SW 1271 (cell line): ENCODE data around the gene LRRTM4.
"Not testable (repeated sequence)": the region's sequence is repeated elsewhere in the genome, so short reads cannot be mapped to it uniquely, and the experiment has no call there.

Source experiments
- DNase-seq, 2 experiments: peaks; one replicate each; lab custom pipeline; 2025; lab: John Stamatoyannopoulos, UW

LRRTM4 gene

DNA sequence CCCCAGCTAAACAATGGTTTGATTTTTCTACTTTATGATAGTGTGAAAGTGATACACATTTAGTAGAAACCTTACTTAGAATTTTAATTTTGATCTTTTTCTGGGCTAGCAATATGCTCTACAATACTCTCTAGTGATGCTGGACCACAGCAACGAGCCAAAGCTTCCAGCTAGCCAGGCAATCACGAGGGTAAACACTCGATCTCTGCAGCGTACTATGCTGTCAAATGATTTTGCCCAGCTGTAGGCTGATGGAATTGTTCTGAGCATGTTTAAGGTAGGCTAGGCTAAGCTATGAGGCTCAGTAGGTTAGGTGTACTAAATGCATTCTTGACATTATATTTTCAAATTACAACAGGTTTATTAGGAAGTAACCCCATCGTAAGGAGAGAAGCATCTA, 207.5 kb downstream of the LRRTM4 start:
- no peak for DNase-seq

DNA sequence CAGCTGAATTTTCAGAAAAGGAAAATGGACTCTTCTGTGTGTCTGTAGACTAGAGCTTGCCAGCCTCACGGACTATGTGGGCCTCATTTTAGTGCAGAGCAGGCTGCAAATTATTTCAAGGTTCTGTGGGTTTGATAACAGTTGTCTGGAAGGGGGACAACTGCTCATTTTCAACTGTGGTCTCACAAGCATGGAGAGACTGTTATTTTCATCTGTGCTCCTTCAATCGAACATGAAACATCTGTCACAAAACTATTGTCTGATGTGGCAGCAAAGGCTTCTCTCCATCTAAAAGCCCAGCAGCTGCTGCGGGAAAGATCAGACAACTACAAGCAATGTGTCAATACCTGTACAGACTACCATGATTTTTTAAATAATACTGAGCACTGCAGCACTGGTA, 211.8 kb downstream of the LRRTM4 start:
- no peak for DNase-seq

DNA sequence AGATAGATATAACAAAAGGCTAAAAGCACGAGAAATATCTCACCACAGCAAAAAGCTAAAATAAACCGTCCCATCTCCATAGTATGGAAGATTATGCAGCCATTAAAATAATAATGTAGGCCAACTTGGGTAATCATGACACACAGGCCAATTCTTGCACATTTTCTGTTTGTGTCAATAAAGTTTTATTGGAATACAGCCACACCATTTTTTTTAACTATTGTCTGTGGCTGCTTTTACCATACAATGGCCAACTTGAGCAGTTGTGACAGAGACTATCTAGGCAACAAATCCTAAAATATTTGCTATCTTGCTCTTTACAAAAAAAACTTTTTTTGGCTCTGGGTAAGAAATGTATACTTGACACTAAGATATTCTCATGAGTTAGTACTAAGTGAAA, 212.5 kb downstream of the LRRTM4 start:
- DNase-seq, result no peak

DNA sequence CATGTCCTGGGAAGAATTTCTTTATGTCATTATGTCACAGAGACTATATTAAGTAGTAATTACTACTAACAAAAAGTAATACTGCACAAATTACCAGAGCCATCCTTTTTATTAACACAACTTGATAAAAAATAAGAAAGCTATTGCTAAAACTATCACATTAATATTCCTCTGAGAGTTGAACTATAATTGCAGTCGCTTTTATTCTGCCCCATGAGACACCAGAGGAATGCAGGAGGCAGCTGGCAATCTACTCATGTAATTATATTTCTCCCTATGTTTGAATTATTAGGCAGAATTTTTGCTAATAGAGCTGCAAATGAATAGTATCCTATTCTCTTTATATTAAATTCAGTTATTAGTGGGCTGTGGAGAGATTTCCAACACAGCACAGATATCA, 220.7 kb downstream of the LRRTM4 start:
- no peak for DNase-seq

DNA sequence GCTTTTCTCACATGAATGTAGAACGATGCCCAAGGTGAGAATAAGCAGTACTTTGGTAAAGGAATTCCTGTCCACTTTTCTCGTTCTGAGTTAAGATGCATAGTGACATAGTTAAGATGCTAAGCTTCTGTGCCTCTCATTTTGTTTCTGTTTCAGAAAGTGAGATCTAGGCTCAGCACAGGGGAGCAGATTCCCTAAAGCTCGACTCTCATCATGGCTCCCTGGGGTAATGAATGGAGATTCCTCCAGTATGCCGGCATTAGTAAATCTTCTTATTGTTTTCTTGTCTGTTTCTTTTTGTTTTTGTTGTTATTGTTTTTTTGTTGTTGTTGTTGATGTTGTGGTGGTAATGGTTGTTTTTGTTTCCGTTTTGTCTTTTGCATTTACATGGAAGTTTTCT, 225.4 kb downstream of the LRRTM4 start:
- no peak for DNase-seq

DNA sequence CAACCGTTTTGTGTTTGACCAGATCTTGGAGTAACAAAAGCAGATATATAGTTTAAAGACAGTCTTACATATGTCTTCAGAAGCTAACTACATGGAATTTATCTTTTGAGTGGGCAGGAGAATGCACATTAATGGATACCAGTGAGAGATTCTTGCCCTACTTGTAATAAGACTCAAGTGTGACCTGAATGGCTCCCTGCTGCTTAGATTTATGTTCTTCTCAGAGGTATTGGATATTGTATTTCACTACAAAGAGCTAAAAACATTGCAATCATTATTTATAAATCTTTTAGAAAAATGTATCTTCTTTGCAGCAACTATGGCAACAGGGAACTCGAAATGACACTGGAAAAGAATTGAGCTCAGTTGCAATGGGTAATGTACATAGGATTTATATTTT, 227.7 kb downstream of the LRRTM4 start:
- DNase-seq, result no peak

DNA sequence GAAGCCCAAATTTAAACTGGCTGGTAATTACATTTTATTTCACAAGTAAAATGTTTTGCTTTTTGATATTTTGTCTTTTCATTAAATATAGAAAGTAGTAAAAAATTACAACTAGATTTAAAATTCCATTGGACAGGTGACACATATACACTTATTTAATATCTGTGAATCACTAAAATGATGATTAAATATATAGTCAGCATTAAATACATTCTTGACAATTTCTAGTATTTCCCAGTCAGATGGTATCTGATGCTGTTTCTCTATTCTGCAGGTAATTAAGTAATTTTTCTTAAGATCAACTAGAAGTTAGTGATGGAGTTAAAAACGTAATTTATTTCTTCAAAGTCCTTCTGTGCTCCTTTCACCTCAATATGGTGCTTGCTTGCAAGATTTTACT, 237.8 kb downstream of the LRRTM4 start:
- DNase-seq, result no peak

- no peak for DNase-seq
These were observed 250.9 kb downstream of the LRRTM4 start for GRCh38 chr2:77271262-77271661.

- DNase-seq, result no peak
These were observed 251.7 kb downstream of the LRRTM4 start for GRCh38 chr2:77270433-77270832.

DNA sequence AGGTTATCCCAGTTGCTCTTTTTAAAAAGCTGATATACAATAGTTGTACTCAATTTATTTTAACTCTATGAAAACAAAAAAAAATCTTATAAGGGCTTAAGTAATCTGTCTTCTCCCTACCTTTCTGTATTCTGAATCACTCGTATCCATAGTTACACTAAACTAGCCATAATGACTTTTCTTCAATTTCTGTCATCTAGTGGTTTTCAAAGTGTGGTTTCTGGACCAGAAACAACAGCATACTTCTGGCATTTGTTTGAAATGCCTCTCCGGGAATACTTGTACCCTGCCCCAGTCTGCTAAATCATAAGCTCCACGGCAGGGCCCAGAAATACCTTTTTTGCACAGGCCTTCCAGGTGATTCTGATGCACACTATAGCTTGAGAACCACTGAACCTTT, 253.6 kb downstream of the LRRTM4 start:
- no peak for DNase-seq

GRCh38 chr2:77232909-77233425, 289.2 kb downstream of the LRRTM4 start:
- no peak for DNase-seq

DNA sequence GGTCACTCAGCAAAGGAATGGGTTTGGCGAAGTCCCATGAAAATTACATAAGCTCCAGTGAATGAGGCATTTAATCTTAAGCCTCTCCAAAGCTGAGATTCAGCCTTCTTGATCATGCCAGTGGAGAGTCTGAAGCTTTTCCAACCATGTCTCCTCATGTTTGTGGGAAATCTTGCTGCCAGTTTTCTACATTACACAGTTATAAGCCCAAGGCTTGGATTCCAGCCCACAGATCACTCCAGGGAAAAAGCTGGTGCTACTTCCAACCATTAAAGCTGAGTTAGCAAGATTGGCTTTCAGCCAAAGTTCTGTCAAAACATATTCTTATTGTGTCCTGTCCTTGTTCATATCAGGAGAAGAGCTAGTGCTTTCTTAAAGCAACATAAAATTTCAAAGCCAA, 293.8 kb downstream of the LRRTM4 start:
- no peak for DNase-seq

GRCh38 chr2:77210725-77211124, 311.5 kb downstream of the LRRTM4 start:
- DNase-seq, result no peak

DNA sequence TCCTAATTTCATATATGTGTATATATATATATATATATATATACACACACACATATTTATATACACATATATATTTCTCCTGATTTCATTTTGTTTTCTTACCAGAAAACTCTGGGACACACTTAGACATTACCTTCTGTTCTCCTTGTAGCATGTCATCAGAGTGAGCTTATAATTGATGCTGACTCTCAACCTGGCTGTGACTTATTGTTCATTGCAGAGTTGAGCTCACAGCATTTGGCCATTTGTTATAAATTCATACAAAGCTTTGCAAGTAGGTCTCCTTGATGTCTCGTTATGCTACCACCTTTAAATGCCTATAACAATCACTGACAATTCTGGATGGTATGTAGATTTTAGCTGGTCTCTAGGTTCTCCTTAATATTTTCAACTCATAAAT, 314.8 kb downstream of the LRRTM4 start:
- no peak for DNase-seq

- DNase-seq, result no peak
These were observed 320.4 kb downstream of the LRRTM4 start for GRCh38 chr2:77201755-77202154.

- DNase-seq, result no peak
These were observed 322.8 kb downstream of the LRRTM4 start for GRCh38 chr2:77199411-77199810.

GRCh38 chr2:77193858-77194448, 328.2 kb downstream of the LRRTM4 start:
- DNase-seq, result no peak

DNA sequence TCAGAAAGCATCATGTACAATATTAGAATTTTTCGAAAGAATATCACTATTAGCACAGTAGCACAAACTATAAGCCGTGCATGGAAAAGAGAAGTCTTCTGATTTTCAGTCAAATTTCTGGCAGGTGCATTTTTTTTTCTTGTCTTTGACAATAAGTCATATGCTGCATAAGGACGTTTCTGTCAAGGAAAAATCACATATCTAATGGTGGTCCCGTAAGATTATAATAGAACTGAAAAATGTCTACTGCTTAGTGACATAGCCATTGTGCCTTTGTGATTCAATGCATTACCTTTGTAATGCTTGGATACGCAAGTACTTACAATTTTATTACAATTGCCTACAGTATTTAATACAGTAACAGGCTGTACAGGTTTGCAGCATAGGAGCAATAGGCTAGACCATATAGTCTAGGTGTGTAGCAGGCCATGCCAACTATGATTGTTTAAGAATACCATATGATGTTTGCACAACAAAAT, 329.3 kb downstream of the LRRTM4 start:
- no peak for DNase-seq

DNA sequence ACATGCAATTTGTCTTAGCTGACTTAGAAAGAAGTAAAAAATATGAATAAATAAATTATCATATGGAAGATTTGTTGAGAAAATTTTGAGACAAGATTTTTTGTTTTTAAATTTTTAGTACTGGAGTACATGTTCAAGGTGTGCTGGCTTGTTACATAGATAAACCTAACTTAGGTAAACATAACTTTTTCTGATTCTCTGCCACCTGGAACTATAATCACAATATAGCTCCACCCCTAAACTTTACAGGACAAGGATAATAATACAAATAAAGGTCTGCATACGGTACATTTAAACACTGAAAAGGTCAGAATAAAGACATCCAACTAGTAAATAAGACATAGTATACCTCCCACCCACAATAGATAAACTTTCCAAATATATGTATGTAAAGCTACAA, 330.5 kb downstream of the LRRTM4 start:
- DNase-seq, result no peak

DNA sequence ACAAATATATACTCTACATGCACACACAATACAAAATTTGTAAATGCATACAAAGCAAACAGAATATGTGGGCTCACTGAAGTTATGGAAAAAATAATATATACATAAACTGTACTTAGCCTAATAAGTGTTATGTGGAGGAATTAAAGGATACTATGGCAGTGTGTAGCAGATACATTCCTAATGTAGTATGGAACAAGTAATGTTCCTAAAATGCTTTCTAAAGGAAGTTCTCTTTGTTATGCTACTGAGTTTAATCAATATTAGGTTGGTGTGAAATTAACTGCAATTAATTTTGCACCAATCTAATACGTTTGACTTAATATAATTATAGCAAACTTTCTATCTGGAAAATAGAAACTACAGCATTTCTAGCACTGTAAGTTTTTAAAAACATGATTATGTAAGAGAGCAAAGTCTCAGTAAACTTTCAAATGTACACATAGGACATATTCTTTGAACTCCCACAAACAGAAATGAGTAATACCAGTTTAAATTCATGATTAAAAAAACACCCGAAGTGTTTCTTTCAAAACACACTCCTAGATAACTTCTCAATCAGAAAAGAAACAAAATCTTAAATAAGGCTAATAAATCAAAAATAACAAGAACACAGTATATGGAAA, 331.3 kb downstream of the LRRTM4 start:
- no peak for DNase-seq

DNA sequence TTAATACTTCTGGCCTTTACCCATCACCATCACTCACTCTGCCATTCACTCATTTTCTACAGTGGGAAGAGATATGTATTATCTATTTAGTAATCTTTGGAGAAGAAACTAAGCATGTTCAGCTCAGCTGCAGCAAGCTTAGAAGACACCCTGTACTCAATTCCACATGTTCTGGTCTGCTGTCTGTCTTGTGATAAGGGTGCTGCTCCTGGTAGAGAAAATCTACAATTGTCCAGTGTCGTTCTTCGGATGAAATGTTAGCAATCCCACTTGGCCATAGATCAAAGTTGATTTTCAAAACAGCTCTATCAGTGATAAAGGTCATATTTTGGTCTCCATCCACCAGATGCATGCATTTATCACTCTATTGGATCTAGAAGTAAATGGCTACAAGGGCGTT, 337.1 kb downstream of the LRRTM4 start:
- DNase-seq, result no peak

DNA sequence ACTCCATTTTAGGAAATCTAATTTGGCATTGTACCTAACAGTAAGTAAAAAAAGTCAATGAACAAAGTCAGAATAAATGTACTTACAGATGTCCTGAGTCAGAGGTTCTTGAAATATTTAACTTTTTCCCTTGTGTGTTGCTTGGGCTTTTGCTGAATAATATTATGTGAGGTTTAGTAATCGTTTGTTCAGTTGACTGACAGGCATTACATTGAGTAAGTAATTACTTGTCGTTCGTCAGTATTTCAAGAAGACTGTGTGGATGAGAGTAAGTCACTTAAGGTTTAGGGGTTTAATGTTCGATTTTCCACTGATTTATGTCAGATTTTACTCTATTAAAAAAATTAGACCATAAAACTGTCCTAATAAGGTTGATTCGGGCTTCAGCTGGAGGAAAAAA, 342.9 kb downstream of the LRRTM4 start:
- no peak for DNase-seq

DNA sequence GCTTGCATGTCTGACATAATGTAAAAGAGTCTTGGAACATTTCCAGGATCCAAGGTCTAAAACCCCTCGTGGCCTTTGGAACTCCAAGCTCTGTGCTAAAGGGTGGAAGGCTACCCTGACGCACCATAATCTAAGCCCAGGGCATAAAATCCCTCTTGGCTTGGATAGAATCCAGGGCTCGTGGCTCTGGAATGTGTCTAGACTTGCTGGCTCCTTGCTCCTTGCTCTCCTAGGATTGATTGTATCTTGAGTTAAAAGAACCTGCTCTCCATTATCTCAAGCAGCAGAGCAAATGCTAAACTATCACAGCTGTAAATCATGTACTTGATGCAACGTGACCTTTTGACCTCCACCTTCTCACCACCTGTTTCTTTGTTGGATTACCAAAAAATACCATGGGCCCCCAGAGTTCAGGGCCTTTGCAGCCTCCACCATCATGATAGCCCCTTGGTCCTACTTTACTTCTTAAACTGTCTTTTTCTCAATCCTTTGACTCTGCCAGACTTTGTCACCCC, 346.9 kb downstream of the LRRTM4 start:
- not testable (repeated sequence) for DNase-seq

- no peak for DNase-seq
These were observed 352.8 kb downstream of the LRRTM4 start for GRCh38 chr2:77169426-77169825.
